Measurements from ENCODE around the gene C10orf95.

Gene C10orf95

DNA sequence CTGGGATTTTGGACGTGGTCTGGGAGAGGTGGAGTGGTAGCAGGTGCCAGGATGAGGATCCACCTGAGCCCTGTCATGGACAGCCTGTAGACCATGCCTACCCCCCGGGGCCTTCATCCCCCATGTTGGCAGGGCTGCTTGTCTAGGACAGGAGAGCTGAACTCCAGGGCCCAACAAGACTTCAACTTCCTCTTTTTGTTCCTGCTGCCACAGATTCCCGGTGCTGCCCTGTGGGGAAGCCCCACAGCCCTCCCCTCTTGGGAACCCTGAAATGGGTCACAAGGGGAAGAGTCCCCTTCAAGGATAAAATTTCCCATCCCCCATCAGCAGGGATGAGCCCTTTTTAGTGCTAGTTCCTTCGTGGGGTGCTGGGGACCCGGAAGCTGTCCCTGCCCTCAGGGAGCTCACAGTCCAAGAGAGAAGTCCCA, 17.7 kb downstream of the C10orf95 start:
- DNase-seq: no peak

DNA sequence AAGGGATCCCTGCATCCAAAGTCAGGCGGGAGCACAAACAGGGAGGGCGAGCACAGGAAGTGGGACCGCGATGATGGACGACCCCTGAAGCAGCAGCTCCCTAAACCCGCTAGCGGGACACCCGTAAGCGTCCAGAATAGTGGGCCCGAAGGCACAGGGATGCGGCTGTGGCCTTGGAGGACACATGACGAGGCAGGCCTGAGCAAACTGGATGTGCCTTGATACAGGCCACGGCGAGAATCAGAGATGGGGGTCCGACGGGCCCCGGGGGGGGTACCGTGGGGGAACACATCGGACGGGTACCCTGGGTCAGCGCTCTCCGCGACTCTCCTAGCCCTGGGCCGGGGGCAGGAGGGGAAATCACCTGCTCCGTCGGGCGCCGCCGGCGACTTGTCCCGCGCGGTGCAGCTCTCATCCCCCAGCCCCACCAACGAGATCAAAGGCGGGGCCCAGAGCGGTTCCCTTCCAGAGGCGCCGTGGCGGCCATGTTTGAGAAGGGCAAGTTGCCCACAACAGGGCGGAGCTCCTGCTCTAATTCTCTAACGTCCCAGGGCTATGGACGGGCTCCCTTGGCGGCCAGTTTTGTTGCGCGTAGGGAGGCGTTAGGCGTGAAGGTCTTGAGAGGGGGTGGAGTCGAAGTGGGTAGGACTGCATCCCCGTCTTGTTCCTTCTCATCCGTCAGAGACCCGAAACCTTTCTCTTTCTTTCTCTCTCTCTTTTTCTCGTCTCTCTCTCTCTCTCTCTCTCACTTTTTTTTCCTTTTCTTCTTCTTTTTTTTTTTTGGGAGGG, 19.0 kb downstream of the C10orf95 start, which contains the start of gene CUEDC2:
CUEDC2 (minus strand) TSS at position 413 of the 789 bp plus-strand sequence. CDS start 7,386 bp downstream, outside the sequence.
- DNase-seq: peak; percentile 99

DNA sequence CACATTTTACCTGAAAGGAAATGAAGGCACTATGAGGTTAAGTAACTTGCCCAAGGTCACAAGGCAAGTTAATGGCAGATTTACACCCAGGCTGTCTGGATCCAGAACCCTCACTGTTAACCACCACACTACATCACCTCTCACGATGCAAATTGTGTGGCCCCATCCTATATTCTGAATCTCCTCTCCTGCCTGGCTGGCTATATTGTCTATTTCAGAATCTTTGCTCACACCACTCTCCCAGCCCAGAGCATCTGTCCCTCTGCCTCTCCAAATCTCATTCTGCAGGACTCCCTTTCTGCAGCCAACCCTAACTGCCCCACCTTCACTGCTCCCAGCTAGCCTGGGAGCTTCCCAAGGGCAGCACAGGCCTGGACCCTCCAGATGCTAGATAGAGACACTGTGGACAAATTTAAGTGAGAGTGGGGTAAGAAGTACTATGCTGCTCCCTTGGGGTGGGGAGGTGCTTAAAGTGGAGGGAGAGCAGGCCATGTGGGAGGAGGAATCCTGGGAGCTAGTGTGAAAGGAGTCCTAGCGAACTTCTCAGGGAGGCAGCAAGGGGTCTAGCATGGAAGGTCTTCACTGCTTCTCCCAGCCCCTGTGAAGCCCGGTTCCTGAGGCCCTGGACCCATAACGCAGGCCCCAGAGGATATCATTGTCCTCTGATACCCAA, 19.8 kb downstream of the C10orf95 start:
- no peak for DNase-seq

- no peak for DNase-seq
Observed at GRCh38 chr10:102429468-102429867, 21.9 kb downstream of the C10orf95 start.

DNA sequence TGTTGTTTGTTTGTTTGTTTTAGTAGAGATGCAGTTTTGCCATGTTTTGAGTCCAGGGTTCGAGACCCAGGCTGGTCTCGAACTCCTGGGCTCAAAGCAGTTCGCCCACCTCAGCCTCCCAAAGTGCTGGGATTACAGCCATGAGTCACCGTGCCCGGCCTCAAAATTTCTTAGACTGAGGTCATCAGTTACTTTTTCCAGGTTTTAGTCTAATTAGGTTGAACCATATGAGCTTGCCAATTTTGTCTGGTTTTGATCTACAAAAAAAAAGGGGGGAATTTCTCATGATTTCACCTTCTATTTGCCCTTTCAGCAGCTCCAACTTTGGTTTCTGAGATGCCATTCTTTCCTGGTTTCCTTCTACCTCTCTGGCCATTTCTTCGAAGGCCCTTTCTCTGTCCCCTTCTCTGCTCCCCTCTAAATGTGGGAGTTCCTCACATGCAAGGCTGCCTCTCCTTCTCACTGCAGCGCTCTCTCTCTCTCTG, 24.5 kb downstream of the C10orf95 start:
- DNase-seq: no peak

DNA sequence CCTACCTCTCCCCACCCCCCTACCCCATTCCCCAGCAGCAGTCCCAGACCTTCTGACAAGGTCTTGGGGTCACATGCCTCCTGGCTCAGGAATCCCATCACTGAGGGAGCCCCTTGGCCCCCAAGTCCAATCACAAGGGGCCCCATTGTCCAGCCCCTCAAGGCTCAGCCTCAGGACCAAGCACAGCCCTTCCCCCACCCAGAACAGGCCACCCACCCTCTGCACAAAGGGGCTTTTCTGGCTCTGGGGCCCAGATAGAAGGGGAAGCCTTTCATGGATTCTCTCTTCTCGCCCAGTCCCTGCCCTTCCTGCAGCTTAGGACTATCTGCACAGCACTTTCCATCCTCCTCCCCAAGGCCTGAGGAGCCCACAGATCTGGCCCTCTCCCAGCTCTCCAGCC, 25.9 kb downstream of the C10orf95 start:
- no peak for DNase-seq

DNA sequence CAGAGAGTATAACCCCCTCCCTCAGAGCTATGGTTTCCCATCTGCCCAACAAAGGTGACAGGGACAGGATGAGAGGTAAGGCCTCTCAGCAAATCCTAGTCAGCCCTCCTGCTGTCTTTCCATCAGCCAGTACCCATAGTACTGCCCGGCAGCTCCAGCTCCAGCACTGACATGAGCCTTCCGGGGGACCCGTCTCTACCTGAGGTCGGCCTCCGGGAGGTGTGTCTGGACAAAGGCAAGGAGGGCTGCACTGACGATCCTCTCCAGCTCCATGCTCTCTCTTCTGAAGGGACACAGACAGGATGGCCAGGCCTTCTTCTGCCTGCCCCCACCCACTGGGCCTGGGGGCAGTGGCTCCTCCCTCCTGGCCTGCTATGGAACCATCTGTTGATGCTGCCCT, 26.4 kb downstream of the C10orf95 start:
- no peak for DNase-seq

DNA sequence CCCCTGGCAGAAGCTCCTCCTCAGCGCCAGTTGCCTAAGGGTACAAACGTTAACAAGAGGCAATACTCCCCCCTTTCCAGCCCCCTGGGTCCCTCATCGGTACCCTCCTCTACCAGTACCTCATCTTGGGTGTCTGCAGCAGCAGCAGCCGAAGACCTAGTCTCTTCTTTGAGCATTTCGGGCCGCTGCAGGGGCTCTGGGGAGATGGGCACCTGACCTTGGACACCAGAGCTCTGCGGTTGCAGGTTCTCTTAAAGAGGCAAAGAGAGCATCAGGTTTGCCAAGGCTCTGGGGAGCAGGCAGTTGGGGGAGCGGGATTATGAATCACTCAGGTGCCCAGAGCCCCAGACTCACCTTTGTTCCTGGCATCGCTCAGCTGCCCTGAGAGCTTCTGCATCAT, 27.2 kb downstream of the C10orf95 start:
- no peak for DNase-seq

DNA sequence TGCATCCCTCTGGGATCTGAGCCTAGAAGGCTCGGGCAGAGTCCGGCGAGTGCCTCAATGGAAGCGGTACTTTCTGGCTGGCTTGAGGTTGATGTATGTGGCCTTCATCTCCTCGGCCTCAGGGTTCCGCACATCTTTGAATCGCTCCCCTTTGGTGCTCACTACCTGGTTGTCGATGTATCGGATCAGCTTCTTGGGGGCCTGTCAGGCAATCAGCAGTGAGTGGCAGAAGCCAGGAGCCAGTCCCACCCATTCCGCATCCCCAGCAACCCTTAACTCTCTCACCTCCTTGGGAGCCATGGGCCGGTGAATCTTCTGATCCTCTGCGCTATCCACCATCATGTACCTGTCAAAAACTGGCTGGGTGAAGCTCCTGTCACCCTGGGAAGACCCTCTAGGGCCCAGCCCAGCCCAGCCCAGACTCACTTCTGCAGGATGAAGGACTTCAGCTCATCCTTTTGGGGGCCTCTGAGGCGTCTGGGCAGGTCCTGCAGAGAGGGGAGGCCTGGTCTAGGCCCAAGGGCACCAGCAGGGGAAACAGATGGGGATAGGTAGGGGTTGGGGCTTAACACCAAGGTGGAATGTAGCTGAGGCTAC, 27.9 kb downstream of the C10orf95 start:
- DNase-seq: no peak

DNA sequence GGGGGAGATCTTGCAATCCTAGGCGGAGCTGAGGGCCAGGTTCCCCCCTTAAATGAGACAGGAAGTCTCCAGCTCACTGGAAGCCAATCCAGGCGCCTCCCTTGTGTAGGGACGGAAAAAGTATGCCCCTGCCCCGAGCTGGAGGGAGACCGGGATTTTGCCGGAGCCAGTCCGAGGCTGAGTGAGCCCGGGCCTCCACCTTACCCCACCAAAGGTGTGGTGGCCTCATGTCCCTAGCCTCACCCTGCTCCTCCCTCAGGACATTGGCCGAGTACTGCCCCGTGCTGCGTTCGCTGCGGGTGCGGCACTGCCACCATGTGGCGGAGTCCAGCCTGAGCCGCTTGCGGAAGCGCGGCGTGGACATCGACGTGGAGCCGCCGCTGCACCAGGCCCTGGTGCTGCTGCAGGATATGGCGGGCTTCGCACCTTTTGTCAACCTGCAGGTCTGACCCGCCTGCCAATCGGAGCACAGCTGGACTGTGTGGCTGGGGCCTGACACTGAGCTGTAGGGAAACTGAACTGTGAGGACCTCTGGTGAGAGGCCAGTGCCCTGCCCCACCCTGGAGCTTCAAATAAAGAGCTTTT, 28.7 kb downstream of the C10orf95 start:
- DNase-seq: peak; percentile 78

GRCh38 chr10:102421757-102422512, 29.4 kb downstream of the C10orf95 start:
- peak; percentile 38 for DNase-seq

GRCh38 chr10:102421507-102421756, 29.9 kb downstream of the C10orf95 start:
- no peak for DNase-seq

- DNase-seq: peak; percentile 97
Observed at GRCh38 chr10:102420714-102421506, 30.4 kb downstream of the C10orf95 start, which contains the start of gene FBXL15. FBXL15 (plus strand) TSS chr10:102420836; CDS start chr10:102421130, 294 bp downstream.

GRCh38 chr10:102420181-102420713, 31.1 kb downstream of the C10orf95 start:
- no peak for DNase-seq

DNA sequence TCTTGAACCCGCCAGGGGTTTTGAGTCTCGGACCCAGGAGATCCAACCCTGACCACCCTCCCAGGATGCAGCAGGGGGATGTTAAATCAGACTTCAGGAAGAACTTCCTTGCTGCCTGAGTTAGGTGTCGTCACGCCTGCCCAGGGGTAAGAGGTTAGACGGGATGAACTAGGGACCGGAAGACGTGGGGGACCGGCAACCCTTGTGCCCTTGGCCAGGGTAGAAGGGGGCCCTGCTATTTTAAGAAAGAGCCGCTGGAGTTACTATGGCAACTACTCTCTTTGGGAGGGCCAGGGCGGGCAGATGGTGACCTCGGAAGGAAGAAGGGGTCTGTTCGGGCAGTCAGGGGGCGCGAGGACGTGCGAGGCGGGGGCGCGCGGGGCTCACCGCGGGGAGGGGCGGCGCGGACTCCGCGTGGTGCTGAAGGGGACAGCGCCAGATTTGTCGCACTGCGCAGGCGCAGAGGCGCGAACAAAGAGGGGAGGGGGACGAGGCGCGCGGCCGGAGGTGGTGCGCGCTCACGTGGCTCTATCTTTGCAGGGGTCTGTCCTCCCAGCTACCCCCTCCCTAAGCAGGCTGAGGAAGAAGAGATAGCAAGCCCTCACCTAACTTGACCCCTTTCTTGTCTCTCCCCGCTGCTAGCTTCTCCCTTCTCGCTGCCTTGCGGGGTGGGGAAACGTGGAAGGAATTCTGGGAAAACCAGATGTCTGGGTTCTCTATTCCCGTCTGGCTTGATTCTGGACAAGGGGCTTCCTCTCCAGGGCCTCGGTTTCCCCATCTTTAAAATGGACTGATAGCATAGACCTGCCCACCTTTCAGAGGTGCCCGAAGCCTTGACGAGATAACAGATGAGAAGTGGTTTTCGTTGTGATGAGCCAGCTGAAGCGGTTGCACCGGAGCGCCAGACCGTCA, 31.8 kb downstream of the C10orf95 start:
- peak; percentile 79 for DNase-seq

DNA sequence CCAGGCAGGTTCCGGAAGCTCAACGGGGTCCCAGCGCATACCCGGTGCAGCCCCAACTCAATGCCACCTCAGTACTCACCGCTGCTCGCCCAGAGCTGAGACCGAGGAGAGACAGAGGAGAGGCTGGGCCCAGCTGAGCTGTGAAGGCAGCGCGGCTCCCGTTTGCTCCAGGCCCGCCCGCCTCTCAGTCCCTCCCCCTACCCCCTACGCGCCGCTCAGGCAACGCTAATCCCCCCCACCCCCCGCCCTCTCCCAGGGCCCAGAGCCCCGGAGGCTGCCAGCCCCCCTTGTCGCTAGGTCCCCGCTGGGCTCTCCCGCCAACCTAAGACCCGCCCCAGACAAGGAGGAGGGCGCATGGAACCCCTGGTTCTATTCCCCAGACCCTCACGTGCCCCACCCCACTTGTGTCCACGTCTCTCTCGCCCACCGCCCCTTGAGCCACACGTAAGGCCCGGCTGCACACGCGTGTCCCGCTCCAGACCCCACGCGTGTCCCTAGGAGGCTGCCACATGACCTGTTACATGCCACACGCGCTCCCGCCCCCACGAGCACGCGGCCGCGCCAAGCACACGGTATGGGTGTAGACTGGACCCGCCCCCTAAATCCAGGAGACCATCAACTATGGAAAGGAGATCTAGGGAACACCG, 32.6 kb downstream of the C10orf95 start, which contains the start of gene PSD:
PSD (minus strand) TSS at position 164 of the 647 bp plus-strand sequence. CDS start 1,747 bp downstream, outside the sequence.
- DNase-seq: no peak

GRCh38 chr10:102416695-102417094, 34.6 kb downstream of the C10orf95 start:
- DNase-seq: no peak

GRCh38 chr10:102416283-102416682, 35.1 kb downstream of the C10orf95 start:
- DNase-seq: no peak

- no peak for DNase-seq
Observed at GRCh38 chr10:102414749-102415148, 36.6 kb downstream of the C10orf95 start.
